ENCODE measurements around the gene APBB3. TPM values are rescaled to one million over a fixed set of nuclear protein-coding genes. Genes with fewer than 3 reads are reported as not detected.
A peak's percentile ranks its signal among the peaks of the same experiment; 100 is the strongest.

APBB3 gene
- total RNA-seq, 1 donor from 2014 or later: 23.2 TPM

DNA sequence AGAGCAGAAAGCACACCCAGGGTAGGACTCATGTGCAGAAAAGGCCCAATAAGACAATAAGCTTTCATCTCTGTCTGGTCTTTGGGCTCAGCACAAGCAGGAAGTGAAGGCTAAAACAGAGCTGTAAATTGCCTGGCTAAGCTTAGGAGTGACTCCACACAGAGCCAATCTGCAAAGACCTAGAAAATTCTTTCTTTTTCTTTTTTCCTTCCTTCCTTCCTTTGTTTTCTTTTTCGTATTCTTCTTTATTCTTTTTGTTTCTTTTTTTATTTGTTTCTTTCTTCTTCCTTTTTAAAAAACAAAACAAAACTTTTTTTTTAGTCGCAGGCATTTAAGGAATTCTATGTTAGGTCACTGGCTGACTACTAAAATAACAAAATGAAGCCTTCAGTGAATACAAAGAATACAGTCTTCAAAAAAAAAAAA lies 12.4 kb upstream of the APBB3 start:
- DNase-seq (ENCODE audit: low spot score in 2 of 2) (no peak), FAIRE-seq (no peak)

DNA sequence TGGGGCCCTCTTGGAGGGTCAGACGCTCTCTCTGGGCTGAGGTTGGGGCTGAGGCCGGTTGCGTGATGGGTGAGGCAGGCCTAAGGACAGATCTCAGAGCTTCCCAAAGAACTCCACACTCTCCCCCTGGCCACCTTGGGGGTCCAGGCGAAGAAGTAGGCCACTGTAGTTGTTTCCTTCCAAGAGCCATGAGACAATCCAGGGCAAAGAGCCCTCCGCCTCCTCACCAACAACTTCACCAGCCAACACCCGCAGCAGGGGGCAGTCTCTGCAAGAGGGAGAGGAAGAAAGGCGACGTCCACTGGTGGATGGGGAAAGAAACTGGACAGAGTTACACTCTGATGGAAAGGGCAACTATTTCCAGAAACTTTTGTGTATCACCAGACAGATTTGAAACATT lies 10.9 kb upstream of the APBB3 start:
- FAIRE-seq (no peak), DNase-seq (ENCODE audit: low spot score in 2 of 2) (no peak)

DNA sequence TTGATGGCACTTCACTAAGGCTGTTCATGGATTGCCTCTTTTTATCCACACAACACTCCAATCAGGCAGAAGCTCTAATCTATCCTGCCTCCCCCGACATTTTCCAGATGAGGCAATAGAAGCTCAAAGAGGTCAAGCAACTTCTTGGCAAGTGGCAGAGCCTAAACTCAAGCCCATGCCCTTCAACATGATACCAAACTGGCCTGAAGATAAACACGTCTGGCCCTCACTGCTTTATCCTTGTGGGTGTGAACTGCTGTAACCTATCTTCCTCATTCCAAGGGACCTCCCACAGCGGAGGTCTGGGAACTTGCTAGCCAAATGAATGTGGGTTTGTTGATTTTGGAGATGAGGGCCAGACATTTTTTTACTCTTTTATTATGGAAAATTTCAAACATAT lies 9.8 kb upstream of the APBB3 start:
- FAIRE-seq: no peak
- DNase-seq (ENCODE audit: low spot score in 2 of 2): no peak

GRCh38 chr5:140573683-140574082 lies 9.3 kb upstream of the APBB3 start:
- no peak for FAIRE-seq
- no peak for DNase-seq (ENCODE audit: low spot score in 2 of 2)

- DNase-seq (ENCODE audit: low spot score in 2 of 2): no peak
- FAIRE-seq: no peak
Measured at GRCh38 chr5:140571105-140571504, 6.7 kb upstream of the APBB3 start.

DNA sequence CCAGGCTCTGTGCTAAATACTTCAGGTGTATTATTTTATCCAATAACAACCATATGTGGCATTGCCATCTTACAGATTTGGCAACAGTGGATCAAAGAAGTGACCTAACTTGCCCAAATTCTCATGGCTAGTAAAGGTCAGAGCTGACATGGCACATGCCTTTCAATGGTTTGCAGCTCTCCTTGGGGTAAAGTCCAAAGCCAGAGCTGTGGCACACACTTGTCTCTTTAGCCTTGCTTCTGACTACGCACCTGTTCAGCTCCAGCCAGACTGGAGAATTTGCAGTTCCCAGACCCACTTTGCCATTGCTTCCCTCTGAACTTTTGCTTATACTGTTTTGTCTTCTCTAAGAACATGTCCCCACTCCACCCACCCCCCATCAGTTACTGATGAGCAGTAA lies 6.1 kb upstream of the APBB3 start:
- DNase-seq (ENCODE audit: low spot score in 2 of 2) (no peak), FAIRE-seq (no peak)

- no peak for FAIRE-seq
- DNase-seq (ENCODE audit: low spot score in 2 of 2): no peak
Measured at GRCh38 chr5:140570058-140570457, 5.7 kb upstream of the APBB3 start.

DNA sequence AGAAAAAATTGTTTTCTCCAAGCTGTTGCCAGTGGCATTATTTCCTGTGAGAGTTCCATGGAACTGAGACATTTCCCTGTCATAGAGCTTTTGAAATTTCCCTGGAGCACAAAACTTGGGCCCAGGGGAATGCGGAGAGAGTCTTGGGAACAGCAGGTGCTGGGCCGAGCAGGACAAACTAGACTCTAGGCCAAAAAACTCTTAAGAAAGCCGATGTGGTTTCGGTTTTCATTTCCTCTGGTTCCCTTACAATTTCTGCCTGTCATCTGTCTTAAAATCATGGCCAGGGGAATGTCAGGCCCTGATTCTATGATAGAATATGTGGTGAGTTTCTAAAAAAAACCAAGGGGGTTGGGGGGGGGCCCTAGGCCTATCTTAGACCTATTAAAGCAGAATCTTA lies 4.8 kb upstream of the APBB3 start:
- no peak for DNase-seq (ENCODE audit: low spot score in 2 of 2)
- no peak for FAIRE-seq

GRCh38 chr5:140568443-140569063 lies 4.2 kb upstream of the APBB3 start:
- FAIRE-seq: no peak
- no peak for DNase-seq (ENCODE audit: low spot score in 2 of 2)

DNA sequence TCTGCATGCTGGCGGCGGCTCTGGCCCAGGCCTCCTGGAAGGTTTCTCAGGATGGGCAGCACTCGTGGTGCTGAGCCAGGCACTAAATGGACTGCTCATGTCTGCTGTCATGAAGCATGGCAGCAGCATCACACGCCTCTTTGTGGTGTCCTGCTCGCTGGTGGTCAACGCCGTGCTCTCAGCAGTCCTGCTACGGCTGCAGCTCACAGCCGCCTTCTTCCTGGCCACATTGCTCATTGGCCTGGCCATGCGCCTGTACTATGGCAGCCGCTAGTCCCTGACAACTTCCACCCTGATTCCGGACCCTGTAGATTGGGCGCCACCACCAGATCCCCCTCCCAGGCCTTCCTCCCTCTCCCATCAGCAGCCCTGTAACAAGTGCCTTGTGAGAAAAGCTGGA lies 3.5 kb upstream of the APBB3 start:
- FAIRE-seq (no peak), DNase-seq (ENCODE audit: low spot score in 2 of 2) (no peak)

- FAIRE-seq: no peak
- no peak for DNase-seq (ENCODE audit: low spot score in 2 of 2)
Measured at GRCh38 chr5:140567136-140567818, 2.9 kb upstream of the APBB3 start.

DNA sequence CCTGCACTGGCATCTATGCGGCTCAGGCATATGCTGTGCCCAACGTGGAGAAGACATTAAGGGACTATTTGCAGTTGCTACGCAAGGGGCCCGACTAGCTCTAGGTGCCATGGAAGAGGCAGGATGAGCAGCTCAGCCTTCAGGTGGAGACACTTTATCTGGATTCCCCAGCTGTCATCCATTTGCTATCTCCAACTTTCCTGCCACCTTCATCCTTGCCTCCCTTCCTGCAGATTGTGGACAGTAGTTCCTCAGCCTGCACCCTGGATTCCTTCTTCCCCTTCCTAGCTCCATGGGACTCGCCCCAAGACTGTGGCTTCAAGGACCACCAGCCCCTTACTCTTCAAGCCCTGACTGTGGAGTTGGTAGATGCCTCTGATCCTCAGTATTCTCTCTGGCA lies 2.3 kb upstream of the APBB3 start:
- no peak for FAIRE-seq
- no peak for DNase-seq (ENCODE audit: low spot score in 2 of 2)

DNA sequence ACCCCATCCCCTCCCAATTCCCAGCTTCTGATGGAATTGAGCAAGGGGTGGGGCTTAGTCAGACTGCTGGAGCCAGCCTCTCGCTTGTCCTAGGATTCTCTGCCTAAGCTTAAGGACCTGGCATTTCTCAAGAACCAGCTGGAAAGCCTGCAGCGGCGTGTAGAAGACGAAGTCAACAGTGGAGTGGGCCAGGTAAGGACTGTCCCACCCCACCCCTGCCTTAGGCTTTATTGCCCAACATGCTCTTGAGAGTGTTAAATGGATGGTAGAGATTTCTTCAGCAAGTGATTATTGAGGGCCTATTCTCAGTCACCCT lies 1.3 kb upstream of the APBB3 start:
- FAIRE-seq (no peak), DNase-seq (ENCODE audit: low spot score in 2 of 2) (no peak)

DNA sequence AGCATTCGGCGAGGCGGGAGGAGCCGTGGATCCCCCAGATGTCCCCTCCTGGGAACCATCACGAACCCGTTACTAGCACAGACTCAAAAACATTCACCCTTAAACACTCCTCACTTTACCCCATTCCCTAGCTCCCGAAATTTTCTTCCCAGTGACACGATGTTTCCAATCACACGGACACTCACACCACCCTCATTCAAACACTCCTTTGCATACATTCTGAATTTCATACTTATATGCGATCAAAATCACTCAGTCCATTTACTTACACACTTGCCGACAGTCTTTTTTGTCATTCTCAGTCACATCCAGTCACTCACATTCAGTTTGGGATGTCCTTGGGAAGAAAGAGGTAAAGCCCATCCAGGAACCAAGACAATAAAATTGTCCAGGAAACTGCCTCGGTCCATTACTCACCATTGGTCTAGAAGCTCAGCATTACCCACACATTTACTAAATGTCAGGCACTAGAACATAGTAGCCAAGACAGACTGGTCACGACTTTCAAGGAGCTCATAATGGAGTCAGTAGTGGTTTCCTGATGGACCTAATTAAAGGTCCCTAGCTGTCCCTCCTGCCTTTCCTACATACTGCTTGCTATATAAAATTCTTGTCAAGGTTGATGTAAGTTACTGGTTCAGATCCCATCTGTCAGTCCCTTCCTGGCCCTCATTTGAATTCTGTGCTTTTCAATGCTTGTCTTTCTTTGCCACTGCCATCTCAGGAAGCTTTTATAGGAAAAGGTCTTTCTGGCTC lies 804 bp upstream of the APBB3 start:
- DNase-seq (ENCODE audit: low spot score in 2 of 2) (peak in 1 of 2 donors; percentile 27), FAIRE-seq (no peak)

GRCh38 chr5:140563596-140563995 lies 802 bp downstream of the APBB3 start:
- no peak for FAIRE-seq
- no peak for DNase-seq (ENCODE audit: low spot score in 2 of 2)

DNA sequence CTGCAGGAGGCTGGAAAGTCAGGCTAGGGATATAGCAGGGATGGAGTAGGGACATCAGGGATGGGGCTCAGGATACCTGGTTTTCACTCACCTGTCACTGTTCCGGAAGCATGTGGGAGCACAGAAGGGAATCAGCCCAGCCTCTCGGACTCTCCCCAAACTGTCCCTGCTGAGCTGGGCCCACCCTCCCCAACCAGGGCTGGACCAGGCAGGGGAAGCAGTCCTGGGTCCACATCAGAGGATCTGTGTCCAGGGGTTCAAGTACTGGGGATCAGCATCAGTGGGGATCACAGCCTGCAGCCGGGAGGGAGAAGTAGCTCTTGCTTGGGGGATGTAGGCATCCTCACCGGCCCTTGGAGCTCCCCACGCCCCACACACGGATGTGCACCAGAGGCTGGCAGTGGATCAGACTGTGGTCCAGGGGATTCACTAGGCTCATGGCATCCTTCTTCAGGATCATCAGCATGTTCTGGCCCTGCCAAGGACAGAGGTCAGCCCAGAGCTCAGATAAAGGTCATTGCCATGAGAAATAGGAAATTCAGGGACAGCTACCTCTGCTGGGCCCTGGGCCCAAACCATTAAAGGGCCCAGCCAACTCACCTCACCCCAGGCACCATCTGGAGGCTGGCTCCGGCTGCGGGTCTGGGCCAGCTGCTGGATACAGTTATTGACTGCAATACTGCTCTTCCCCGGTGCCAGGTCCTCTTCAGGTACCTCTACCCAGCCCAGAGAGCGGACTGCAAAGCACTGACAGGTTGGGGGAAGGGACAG lies 2.5 kb downstream of the APBB3 start:
- FAIRE-seq: no peak
- DNase-seq (ENCODE audit: low spot score in 2 of 2): no peak

DNA sequence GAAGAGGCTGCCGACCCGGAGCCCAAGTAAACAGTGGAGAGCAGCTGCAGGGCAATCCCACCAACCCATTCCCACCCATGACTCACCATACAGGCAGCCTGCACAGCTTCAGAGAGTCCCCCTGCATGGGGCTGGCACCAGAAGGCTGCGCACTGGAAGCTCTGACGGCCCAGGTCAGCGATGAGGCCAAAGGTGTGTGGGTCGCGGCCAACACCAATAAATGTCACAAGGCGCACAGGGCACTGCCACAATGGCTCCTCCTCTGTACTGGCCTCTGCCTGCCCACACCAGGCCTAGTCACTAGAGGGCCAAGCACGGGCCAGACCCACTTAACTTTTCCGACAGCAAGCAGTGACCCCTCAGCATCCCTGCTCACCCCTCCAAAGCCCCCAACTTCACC lies 4.2 kb downstream of the APBB3 start:
- FAIRE-seq (no peak), DNase-seq (ENCODE audit: low spot score in 2 of 2) (no peak)

DNA sequence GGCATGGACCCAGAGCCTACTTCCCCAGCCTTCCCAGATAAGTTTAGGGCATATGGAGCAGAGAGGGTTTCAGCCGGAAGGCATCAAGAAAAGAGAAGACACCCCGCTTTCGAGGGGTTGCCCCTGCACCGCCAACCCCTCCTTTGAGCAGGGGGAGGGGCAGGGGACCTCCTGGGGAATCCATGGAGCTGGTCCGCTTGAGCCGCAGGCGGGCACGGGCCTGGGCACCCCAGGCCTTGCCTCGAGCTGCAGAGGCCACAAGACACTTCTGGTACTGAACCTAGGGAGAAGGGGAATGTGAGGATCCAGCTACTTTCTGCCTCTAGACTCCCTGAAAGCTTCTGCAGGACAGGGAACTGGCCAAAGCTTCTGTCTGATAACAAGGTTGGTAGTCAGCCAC lies 5.9 kb downstream of the APBB3 start:
- DNase-seq (ENCODE audit: low spot score in 2 of 2) (no peak), FAIRE-seq (no peak)

- FAIRE-seq (no peak), DNase-seq (ENCODE audit: low spot score in 2 of 2) (no peak)
Measured at GRCh38 chr5:140557965-140558364, 6.4 kb downstream of the APBB3 start.

- FAIRE-seq: no peak
- peak; percentile 84 to 95 for DNase-seq (ENCODE audit: low spot score in 2 of 2)
Measured at GRCh38 chr5:140557136-140557805, 7.1 kb downstream of the APBB3 start, which contains the start of gene SRA1. Gene SRA1, minus strand, starts transcription at chr5:140557473. Its CDS starts 21 bp downstream, at chr5:140557452.

DNA sequence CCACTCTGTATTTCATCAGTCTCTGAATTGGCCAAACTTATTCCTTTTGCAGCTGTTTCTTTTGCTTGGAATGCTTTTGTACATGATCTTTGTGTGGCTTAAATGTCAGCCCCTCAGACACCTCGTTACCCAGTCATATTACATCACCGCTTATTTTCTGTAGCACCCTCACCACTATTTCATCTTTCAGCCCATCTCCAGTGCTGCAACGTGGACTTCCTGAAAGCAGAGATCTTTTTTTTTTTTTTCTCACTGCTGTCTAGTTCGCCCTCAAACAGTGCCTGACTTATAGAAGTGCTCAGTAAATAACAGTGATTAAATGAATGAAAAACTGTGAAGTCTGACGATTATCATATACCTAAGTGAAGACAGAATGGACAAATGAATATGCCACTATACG lies 8.0 kb downstream of the APBB3 start:
- FAIRE-seq (no peak), DNase-seq (ENCODE audit: low spot score in 2 of 2) (no peak)

Measured in frontal cortex (tissue), 4 donors.